ENCODE measurements around the gene PUS3.

The PUS3 gene

GRCh38 chr11:125941619-125942611 is 38.9 kb upstream of the PUS3 start:
- in situ Hi-C loops (cut with HindIII; ENCODE audit: low sequenced_read_pairs), result no loop called here

GRCh38 chr11:125941267-125941618 is 38.2 kb upstream of the PUS3 start:
- in situ Hi-C loops (cut with HindIII; ENCODE audit: low sequenced_read_pairs), result no loop called here

DNA sequence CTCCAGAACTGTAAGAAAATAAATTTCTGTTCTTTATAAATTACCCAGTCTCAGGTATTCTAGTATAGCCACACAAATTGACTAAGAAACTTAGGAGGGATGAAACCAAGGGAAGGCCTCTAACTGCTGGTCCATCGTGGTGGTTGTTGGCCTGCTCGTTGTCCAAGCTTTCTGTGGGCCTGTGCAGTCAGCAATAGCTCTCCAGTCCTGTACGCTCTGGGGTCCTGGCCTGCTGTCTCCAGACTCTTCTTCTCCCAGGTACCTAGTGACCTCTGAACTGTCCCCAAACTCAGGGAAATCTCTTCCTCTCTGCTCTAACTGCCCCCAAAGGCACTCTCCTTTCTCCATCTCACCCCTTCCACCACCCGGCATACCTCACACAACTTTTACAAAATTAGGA is 37.1 kb upstream of the PUS3 start:
- in situ Hi-C loops (cut with HindIII; ENCODE audit: low sequenced_read_pairs), result no loop called here

- in situ Hi-C loops (cut with HindIII; ENCODE audit: low sequenced_read_pairs), result loop anchor here (5.0 kb wide), 1 partner anchor 248 kb away; no protein-coding TSS in a partner anchor
These were observed 36.1 kb upstream of the PUS3 start for GRCh38 chr11:125939081-125939521.

DNA sequence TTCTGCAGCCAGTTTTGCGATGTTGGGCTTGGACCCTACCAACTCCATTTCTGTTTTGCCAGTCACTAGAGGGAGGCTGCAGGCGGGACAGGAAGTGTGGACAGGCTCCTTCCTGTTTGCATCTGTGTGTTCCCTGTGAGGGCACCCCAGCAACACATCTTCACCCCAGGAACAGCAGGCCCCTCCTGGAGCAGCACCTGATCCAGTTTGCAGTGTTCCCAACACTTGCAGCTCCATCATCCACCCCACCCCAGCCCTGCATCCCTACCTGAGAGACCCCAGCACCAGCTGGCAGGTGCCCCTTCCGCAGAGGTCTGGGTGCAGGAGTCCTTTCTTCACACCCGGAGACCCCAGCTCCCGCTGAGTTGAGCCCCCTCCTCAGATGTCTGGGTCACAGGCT is 35.4 kb upstream of the PUS3 start:
- in situ Hi-C loops (cut with HindIII; ENCODE audit: low sequenced_read_pairs), result loop anchor here (5.0 kb wide), 1 partner anchor 249 kb away; no protein-coding TSS in a partner anchor

DNA sequence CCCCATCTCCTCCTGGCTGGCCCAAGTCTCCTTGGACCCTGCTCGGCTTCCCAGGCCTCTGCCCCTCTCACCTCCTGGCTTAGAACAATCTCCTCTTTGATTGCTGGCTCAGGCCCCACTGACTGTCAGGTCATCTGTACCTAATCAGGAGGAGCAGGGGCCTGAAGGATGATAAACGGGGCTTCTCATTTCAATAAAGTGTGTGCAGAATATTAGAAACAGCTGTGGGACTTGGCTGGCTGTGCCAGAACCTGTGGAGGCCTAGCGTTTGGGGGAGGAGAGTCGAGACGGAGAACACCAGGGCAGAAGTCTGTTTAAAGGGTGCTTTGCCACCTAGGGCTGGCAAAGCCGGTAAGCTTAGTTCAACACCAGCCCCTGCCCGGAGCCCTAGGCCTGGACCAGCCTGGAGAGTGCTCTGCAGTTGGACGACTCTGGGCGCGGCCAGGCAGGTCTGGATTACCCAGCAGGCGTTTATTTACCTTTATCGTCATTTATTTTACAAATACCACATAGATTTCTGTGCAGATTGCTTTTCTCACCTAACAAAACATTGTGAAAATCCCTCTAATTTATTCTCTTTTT is 32.7 kb upstream of the PUS3 start:
- in situ Hi-C loops (cut with HindIII; ENCODE audit: low sequenced_read_pairs), result loop anchor here (5.0 kb wide), 1 partner anchor 252 kb away; no protein-coding TSS in a partner anchor

DNA sequence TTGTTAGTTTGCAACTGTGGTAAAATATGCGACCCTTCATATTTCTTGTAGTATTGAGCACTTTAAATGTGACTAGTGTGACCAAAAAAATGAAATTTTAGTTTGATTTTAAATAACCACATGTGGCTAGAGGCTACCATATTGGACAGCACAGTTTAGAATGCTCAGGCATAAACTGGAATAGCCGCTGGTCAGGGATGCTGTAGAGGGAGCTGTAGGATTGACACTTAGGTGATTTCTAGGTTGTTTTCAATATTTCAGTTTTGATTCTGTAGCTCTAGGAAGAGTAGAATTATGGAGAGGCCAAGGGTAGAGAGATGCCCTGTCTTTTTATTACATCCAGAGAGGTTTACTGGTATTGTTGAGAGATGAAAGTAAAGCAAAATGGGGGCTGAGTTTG is 32.0 kb upstream of the PUS3 start:
- in situ Hi-C loops (cut with HindIII; ENCODE audit: low sequenced_read_pairs), result loop anchor here (5.0 kb wide), 1 partner anchor 252 kb away; no protein-coding TSS in a partner anchor

DNA sequence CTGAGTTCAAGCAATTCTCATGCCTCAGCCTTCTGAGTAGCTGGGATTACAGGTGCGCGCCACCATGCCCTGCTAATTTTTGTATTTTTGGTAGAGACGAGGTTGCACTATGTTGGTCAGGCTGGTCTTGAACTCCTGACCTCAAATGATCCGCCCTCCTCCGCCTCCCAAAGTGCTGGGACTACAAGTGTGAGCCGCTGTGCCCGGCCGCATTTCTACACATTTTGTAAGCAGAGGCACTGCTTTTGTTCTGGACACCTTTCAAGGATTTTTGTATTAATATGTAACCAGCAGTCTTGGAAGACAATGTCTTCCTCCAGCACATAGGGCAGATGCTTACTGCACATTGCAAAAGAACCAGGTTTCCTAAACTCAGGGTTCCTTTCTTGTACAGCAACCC is 31.5 kb upstream of the PUS3 start:
- in situ Hi-C loops (cut with HindIII; ENCODE audit: low sequenced_read_pairs), result no loop called here

DNA sequence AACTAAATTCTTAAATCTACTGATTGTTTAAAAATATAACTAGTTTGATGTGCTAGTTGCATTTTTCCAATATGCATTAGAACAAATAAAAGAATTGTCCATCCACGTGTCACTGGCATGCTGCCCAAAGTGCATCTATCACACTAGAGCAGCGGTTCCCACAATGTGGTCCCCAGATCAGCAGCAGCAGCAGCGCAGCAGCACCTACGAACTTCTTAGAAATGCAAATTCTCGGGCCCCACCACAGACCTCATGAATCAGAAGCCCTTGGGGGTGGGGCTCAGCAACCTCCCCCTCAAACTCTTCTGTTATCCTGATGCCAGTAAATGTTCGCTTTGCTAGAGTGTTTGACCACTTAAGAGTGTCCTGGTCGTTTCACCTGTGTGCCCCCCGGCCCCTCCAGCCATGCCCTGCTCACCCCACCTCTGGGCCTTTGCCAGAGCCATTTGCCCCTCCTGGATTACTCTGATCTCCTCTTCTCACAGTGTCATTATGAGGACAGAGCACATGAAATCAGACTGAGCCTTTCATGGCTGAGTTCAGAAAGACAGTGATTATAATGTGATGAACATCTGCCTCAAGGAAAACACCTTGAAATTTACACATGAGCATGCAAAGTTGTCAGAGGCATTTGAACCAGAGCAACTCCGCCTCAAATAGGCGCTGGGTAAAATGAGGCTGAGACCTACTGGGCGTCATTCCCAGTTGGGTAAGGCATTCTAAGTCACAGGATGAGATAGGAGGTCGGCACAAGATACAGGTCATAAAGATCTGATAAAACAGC is 30.2 kb upstream of the PUS3 start:
- in situ Hi-C loops (cut with HindIII; ENCODE audit: low sequenced_read_pairs), result no loop called here

- in situ Hi-C loops (cut with HindIII; ENCODE audit: low sequenced_read_pairs), result no loop called here
These were observed 29.3 kb upstream of the PUS3 start for GRCh38 chr11:125932301-125932700.

GRCh38 chr11:125931668-125932067 is 28.7 kb upstream of the PUS3 start:
- in situ Hi-C loops (cut with HindIII; ENCODE audit: low sequenced_read_pairs), result no loop called here

- in situ Hi-C loops (cut with HindIII; ENCODE audit: low sequenced_read_pairs), result no loop called here
These were observed 28.1 kb upstream of the PUS3 start for GRCh38 chr11:125931116-125931515.

GRCh38 chr11:125930076-125930450 is 27.1 kb upstream of the PUS3 start:
- in situ Hi-C loops (cut with HindIII; ENCODE audit: low sequenced_read_pairs), result no loop called here

GRCh38 chr11:125929445-125930075 is 26.6 kb upstream of the PUS3 start:
- in situ Hi-C loops (cut with HindIII; ENCODE audit: low sequenced_read_pairs), result no loop called here

- in situ Hi-C loops (cut with HindIII; ENCODE audit: low sequenced_read_pairs), result no loop called here
These were observed 23.7 kb upstream of the PUS3 start for GRCh38 chr11:125926682-125927081.

- in situ Hi-C loops (cut with HindIII; ENCODE audit: low sequenced_read_pairs), result no loop called here
These were observed 22.8 kb upstream of the PUS3 start for GRCh38 chr11:125925804-125926203.

- in situ Hi-C loops (cut with HindIII; ENCODE audit: low sequenced_read_pairs), result no loop called here
These were observed 22.3 kb upstream of the PUS3 start for GRCh38 chr11:125925247-125925740.

- in situ Hi-C loops (cut with HindIII; ENCODE audit: low sequenced_read_pairs), result no loop called here
These were observed 21.5 kb upstream of the PUS3 start for GRCh38 chr11:125924384-125925007.

- in situ Hi-C loops (cut with HindIII; ENCODE audit: low sequenced_read_pairs), result no loop called here
These were observed 20.6 kb upstream of the PUS3 start for GRCh38 chr11:125923633-125924032.

DNA sequence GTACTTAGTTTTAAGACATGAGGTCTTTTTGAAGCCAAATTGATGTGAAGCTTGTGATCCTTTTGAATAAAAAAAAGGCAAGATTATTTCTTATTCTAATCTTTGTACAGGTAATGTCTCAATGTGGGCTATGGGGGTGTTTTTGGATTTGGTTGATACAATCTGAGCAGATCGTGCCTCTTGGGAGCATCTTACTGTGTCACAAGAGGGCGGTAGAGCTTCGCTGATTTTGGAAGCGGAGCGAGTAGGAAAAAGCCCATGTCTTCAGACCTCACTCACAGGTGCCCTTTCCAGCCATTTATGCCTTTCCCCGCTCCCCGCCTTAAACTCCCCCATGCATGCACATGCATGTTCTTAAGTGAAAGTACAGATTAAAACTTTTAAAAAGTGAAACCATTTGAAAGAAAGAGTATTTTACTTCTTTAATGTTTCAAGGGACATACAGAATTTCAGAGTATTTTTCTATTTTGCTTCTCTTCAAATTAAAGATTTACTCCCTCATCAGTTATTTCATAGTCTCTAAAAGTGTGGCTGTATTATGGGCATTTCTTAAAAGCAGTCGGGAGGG is 20.1 kb upstream of the PUS3 start:
- in situ Hi-C loops (cut with HindIII; ENCODE audit: low sequenced_read_pairs), result no loop called here
